Effector memory CD8-positive, alpha-beta T cell (primary cell): ENCODE results near the gene OR10A7.
"Not testable (repeated sequence)": the region's sequence is repeated elsewhere in the genome, so short reads cannot be mapped to it uniquely, and the experiment has no call there.

Experiments
- ATAC-seq: fragments of 150-1000 bp; cut with Tn5 transposase; replicated peaks from 2 replicates; pipeline ENCODE4 v1.10.0; 2021; ENCODE audit warnings: mild to moderate bottlenecking, moderate library complexity
- DNase-seq, 3 experiments: peaks; one replicate each; pipeline ENCODE4 v3.0.0; 2021
- H3K27ac Mint-ChIP-seq, 2 donors: one replicate each; pipeline ENCODE4 v1.8.0; 2022; ENCODE audit warnings: mild to moderate bottlenecking in 2 of 2, mixed read lengths in 2 of 2, moderate library complexity in 2 of 2
- H3K27me3 Mint-ChIP-seq, 2 donors: one replicate each; pipeline ENCODE4 v1.8.0; 2022; ENCODE audit warnings: mixed read lengths in 2 of 2
- H3K36me3 Mint-ChIP-seq: one replicate; pipeline ENCODE4 v1.8.0; 2022; ENCODE audit warnings: mild to moderate bottlenecking, moderate library complexity, mixed read lengths; ENCODE audit not compliant: insufficient read depth
- H3K4me1 Mint-ChIP-seq, 2 donors: one replicate each; pipeline ENCODE4 v1.8.0; 2022; ENCODE audit warnings: low read depth in 2 of 2, mixed read lengths in 2 of 2
- H3K4me3 Mint-ChIP-seq, 2 donors: one replicate each; pipeline ENCODE4 v1.8.0; 2022; ENCODE audit warnings: mild to moderate bottlenecking in 2 of 2, mixed read lengths in 2 of 2, moderate library complexity in 2 of 2
- H3K9me3 Mint-ChIP-seq, 2 donors: one replicate each; pipeline ENCODE4 v1.8.0; 2022; ENCODE audit warnings: mixed read lengths in 2 of 2
- total RNA-seq, 9 experiments: gene quantifications; one replicate each; lab custom pipeline; 2026; lab: John Stamatoyannopoulos, UW

Gene OR10A7
- 0 reads per million in 9 experiments for total RNA-seq

GRCh38 chr12:55220725-55221124 is at the start of gene OR10A7:
Gene OR10A7, plus strand, starts transcription at chr12:55221025. Its CDS starts 0 bp downstream, at chr12:55221025.
- Mint-ChIP-seq H3K36me3 (no peaks in the 10 kb centered on the region), H3K4me1 (no peaks in the 10 kb centered on the region), H3K27me3 (peaks cover 24 to 26% of the 10 kb centered on the region in 2 donors), H3K27ac (no peak within 1 kb of the TSS), H3K9me3 (peaks cover 0 to 2% of the 10 kb centered on the region in 2 donors), H3K4me3 (no peak within 1 kb of the TSS)
- DNase-seq (no peak), ATAC-seq (no peak)

- Mint-ChIP-seq H3K9me3 (no peaks in the 10 kb centered on the region), H3K4me3 (no peak overlapping the region), H3K4me1 (no peaks in the 10 kb centered on the region), H3K27ac (no peak overlapping the region), H3K27me3 (peaks cover 22 to 32% of the 10 kb centered on the region in 2 donors), H3K36me3 (no peaks in the 10 kb centered on the region)
- DNase-seq (no peak), ATAC-seq (no peak)
Observed at GRCh38 chr12:55171445-55171844, 49.4 kb upstream of the OR10A7 start.

GRCh38 chr12:55171846-55172245 is 49.0 kb upstream of the OR10A7 start:
- not testable (repeated sequence) for H3K27ac Mint-ChIP-seq, H3K4me1 Mint-ChIP-seq, H3K36me3 Mint-ChIP-seq, DNase-seq, H3K9me3 Mint-ChIP-seq, H3K4me3 Mint-ChIP-seq, ATAC-seq
- peaks cover 25 to 32% of the 10 kb centered on the region in 2 donors for H3K27me3 Mint-ChIP-seq

GRCh38 chr12:55172686-55173085 is 48.1 kb upstream of the OR10A7 start:
- Mint-ChIP-seq H3K36me3 (no peaks in the 10 kb centered on the region), H3K9me3 (no peaks in the 10 kb centered on the region), H3K27ac (no peak overlapping the region), H3K4me3 (no peak overlapping the region), H3K4me1 (no peaks in the 10 kb centered on the region), H3K27me3 (peaks cover 25% of the 10 kb centered on the region in 2 donors)
- DNase-seq = no peak
- no peak for ATAC-seq

- Mint-ChIP-seq H3K36me3 (no peaks in the 10 kb centered on the region), H3K9me3 (peaks cover 0 to under 1% of the 10 kb centered on the region in 2 donors), H3K27ac (no peak overlapping the region), H3K4me1 (no peaks in the 10 kb centered on the region), H3K4me3 (no peak overlapping the region), H3K27me3 (peaks cover 32 to 33% of the 10 kb centered on the region in 2 donors)
- DNase-seq (no peak), ATAC-seq (no peak)
Observed at GRCh38 chr12:55173456-55173855, 47.4 kb upstream of the OR10A7 start.

GRCh38 chr12:55188573-55188972 is 32.3 kb upstream of the OR10A7 start:
- DNase-seq (no peak), ATAC-seq (no peak)
- H3K27me3 Mint-ChIP-seq = peaks cover 36 to 40% of the 10 kb centered on the region in 2 donors
- no peaks in the 10 kb centered on the region for H3K9me3 Mint-ChIP-seq
- no peak overlapping the region for H3K27ac Mint-ChIP-seq
- no peak overlapping the region for H3K4me3 Mint-ChIP-seq
- no peaks in the 10 kb centered on the region for H3K4me1 Mint-ChIP-seq
- no peaks in the 10 kb centered on the region for H3K36me3 Mint-ChIP-seq

GRCh38 chr12:55188974-55189556 is 31.8 kb upstream of the OR10A7 start:
- Mint-ChIP-seq H3K36me3 (no peaks in the 10 kb centered on the region), H3K4me3 (no peak overlapping the region), H3K27me3 (peaks cover 40% of the 10 kb centered on the region in 2 donors), H3K4me1 (no peaks in the 10 kb centered on the region), H3K9me3 (no peaks in the 10 kb centered on the region), H3K27ac (no peak overlapping the region)
- ATAC-seq (peak; percentile 71), DNase-seq (peak; percentile 33 to 57 (median 53))

GRCh38 chr12:55194382-55194781 is 26.4 kb upstream of the OR10A7 start:
- no peak overlapping the region for H3K27ac Mint-ChIP-seq
- H3K4me1 Mint-ChIP-seq = no peaks in the 10 kb centered on the region
- no peaks in the 10 kb centered on the region for H3K9me3 Mint-ChIP-seq
- no peak overlapping the region for H3K4me3 Mint-ChIP-seq
- H3K36me3 Mint-ChIP-seq = no peaks in the 10 kb centered on the region
- DNase-seq (no peak), ATAC-seq (no peak)
- peaks cover 39 to 65% of the 10 kb centered on the region in 2 donors for H3K27me3 Mint-ChIP-seq

- Mint-ChIP-seq H3K4me3 (no peak overlapping the region), H3K36me3 (no peaks in the 10 kb centered on the region), H3K9me3 (peaks cover 0 to 2% of the 10 kb centered on the region in 2 donors)
Observed at GRCh38 chr12:55226523-55226922, 5.7 kb downstream of the OR10A7 start.

GRCh38 chr12:55227643-55228042 is 6.8 kb downstream of the OR10A7 start:
- Mint-ChIP-seq H3K27me3 (peaks cover 19 to 24% of the 10 kb centered on the region in 2 donors), H3K4me3 (no peak overlapping the region), H3K36me3 (no peaks in the 10 kb centered on the region), H3K9me3 (peaks cover 0 to 2% of the 10 kb centered on the region in 2 donors), H3K4me1 (no peaks in the 10 kb centered on the region), H3K27ac (no peak overlapping the region)
- DNase-seq (no peak), ATAC-seq (no peak)

More at GRCh38 chr12:55226523-55226922, 5.7 kb downstream of the OR10A7 start:
- peaks cover 24 to 33% of the 10 kb centered on the region in 2 donors for H3K27me3 Mint-ChIP-seq
- H3K27ac Mint-ChIP-seq = no peak overlapping the region
- no peaks in the 10 kb centered on the region for H3K4me1 Mint-ChIP-seq
- DNase-seq (no peak), ATAC-seq (no peak)

- H3K27ac Mint-ChIP-seq = no peak within 1 kb of the TSS
- no peak within 1 kb of the TSS for H3K4me3 Mint-ChIP-seq
- H3K4me1 Mint-ChIP-seq = no peaks in the 10 kb centered on the region
- H3K27me3 Mint-ChIP-seq = peaks cover 31 to 43% of the 10 kb centered on the region in 2 donors
- H3K36me3 Mint-ChIP-seq = no peaks in the 10 kb centered on the region
- DNase-seq (no peak), ATAC-seq (no peak)
- H3K9me3 Mint-ChIP-seq = no peaks in the 10 kb centered on the region
Observed at GRCh38 chr12:55244309-55244708, 23.5 kb downstream of the OR10A7 start, which contains the start of gene OR6C74. Gene OR6C74, plus strand, starts transcription at chr12:55244609. Its CDS starts 2,679 bp downstream, at chr12:55247288.

GRCh38 chr12:55246159-55246558 is 25.3 kb downstream of the OR10A7 start:
- H3K27ac Mint-ChIP-seq = no peak overlapping the region
- H3K36me3 Mint-ChIP-seq = no peaks in the 10 kb centered on the region
- DNase-seq (no peak), ATAC-seq (no peak)
- H3K4me1 Mint-ChIP-seq = no peaks in the 10 kb centered on the region
- H3K27me3 Mint-ChIP-seq = peaks cover 31 to 49% of the 10 kb centered on the region in 2 donors
- no peak overlapping the region for H3K4me3 Mint-ChIP-seq
- H3K9me3 Mint-ChIP-seq = no peaks in the 10 kb centered on the region

GRCh38 chr12:55250944-55251343 is 30.1 kb downstream of the OR10A7 start:
- Mint-ChIP-seq H3K4me1 (no peaks in the 10 kb centered on the region), H3K9me3 (no peaks in the 10 kb centered on the region), H3K36me3 (no peaks in the 10 kb centered on the region), H3K4me3 (no peak overlapping the region), H3K27ac (no peak overlapping the region), H3K27me3 (peaks cover 35 to 50% of the 10 kb centered on the region in 2 donors)
- no peak for ATAC-seq
- DNase-seq = no peak

GRCh38 chr12:55253281-55253680 is 32.5 kb downstream of the OR10A7 start:
- DNase-seq = no peak
- H3K27me3 Mint-ChIP-seq = peaks cover 23 to 46% of the 10 kb centered on the region in 2 donors
- no peaks in the 10 kb centered on the region for H3K36me3 Mint-ChIP-seq
- H3K4me1 Mint-ChIP-seq = no peaks in the 10 kb centered on the region
- no peak overlapping the region for H3K27ac Mint-ChIP-seq
- no peak for ATAC-seq
- H3K4me3 Mint-ChIP-seq = no peak overlapping the region
- no peaks in the 10 kb centered on the region for H3K9me3 Mint-ChIP-seq
